Measurements from ENCODE around the gene XPO4.
"Not testable (repeated sequence)": the region's sequence is repeated elsewhere in the genome, so short reads cannot be mapped to it uniquely, and the experiment has no call there.

DNA sequence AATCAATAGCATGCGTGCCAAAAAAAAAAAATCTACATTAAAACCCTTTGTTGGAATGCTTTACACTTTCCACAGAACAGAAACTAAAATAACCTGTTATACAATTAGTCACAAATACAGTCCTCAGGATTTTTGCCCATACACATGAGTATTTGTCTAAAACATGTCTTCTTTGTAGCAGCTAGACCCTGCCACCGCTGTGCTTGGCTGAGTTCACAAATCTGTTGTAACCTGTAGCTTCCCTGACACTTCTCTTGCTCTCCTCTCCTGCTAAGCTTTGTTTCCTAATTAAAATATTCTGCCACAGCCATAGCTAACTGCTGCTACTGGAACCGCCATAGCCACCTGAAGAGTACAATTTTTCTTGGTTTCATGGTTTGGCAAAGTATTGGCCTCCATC lies 45.5 kb upstream of the XPO4 start:
- TF ChIP-seq, protein P1, sequence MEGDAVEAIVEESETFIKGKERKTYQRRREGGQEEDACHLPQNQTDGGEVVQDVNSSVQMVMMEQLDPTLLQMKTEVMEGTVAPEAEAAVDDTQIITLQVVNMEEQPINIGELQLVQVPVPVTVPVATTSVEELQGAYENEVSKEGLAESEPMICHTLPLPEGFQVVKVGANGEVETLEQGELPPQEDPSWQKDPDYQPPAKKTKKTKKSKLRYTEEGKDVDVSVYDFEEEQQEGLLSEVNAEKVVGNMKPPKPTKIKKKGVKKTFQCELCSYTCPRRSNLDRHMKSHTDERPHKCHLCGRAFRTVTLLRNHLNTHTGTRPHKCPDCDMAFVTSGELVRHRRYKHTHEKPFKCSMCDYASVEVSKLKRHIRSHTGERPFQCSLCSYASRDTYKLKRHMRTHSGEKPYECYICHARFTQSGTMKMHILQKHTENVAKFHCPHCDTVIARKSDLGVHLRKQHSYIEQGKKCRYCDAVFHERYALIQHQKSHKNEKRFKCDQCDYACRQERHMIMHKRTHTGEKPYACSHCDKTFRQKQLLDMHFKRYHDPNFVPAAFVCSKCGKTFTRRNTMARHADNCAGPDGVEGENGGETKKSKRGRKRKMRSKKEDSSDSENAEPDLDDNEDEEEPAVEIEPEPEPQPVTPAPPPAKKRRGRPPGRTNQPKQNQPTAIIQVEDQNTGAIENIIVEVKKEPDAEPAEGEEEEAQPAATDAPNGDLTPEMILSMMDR (IDR thresholded peaks at IDR 0.05) = not testable (repeated sequence)
- TF ChIP-seq POLR2A, POLR2AphosphoS5, EP300 (IDR thresholded peaks at IDR 0.05): not testable (repeated sequence)

Data from suprapubic skin (tissue), 4 donors.